Measurements from ENCODE around the gene METAP2.
"Not testable (repeated sequence)": the region's sequence is repeated elsewhere in the genome, so short reads cannot be mapped to it uniquely, and the experiment has no call there.

DNA sequence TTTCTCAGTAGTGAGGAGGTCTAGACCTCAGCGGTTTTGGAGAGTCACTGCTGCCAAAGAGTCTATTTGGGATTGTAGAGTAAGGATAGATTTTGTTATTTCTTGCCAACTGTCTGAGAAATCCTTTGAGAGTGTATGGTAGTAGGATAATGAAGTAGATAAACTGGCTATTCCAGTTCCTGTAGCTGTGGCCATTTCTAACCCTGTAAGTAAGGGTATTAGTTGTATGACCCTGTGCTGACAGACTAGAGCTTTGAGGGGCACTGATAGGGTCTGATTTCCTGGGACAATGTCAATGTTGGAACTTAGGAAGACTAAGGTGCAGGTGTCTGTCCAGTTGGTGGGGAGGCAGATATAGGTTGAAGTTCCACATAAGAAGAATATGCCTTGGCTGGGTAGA, 24.3 kb upstream of the METAP2 start:
- TF ChIP-seq EZH2 (IDR thresholded peaks at IDR 0.05; ENCODE audit: low read depth, unreplicated experiment); EZH2phosphoT487 (IDR thresholded peaks at IDR 0.05; ENCODE audit: unreplicated experiment); CTCF (conservative IDR thresholded peaks at IDR 0.05; ENCODE audit: low read depth in 2 of 2): not testable (repeated sequence)
- TF ChIP-seq, protein P1, sequence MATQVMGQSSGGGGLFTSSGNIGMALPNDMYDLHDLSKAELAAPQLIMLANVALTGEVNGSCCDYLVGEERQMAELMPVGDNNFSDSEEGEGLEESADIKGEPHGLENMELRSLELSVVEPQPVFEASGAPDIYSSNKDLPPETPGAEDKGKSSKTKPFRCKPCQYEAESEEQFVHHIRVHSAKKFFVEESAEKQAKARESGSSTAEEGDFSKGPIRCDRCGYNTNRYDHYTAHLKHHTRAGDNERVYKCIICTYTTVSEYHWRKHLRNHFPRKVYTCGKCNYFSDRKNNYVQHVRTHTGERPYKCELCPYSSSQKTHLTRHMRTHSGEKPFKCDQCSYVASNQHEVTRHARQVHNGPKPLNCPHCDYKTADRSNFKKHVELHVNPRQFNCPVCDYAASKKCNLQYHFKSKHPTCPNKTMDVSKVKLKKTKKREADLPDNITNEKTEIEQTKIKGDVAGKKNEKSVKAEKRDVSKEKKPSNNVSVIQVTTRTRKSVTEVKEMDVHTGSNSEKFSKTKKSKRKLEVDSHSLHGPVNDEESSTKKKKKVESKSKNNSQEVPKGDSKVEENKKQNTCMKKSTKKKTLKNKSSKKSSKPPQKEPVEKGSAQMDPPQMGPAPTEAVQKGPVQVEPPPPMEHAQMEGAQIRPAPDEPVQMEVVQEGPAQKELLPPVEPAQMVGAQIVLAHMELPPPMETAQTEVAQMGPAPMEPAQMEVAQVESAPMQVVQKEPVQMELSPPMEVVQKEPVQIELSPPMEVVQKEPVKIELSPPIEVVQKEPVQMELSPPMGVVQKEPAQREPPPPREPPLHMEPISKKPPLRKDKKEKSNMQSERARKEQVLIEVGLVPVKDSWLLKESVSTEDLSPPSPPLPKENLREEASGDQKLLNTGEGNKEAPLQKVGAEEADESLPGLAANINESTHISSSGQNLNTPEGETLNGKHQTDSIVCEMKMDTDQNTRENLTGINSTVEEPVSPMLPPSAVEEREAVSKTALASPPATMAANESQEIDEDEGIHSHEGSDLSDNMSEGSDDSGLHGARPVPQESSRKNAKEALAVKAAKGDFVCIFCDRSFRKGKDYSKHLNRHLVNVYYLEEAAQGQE (IDR thresholded peaks at IDR 0.05; ENCODE audit: unreplicated experiment) = not testable (repeated sequence)

Measured in GM23338 (cell line).